Bronchial epithelial cell (primary cell): ENCODE data around the gene DHX35. TPM values are rescaled to one million over a fixed set of nuclear protein-coding genes. Genes with fewer than 3 reads are reported as not detected.

Experiments used
- DNase-seq: peaks from one replicate; pipeline ENCODE4 v3.0.0-alpha.2; 2010; ENCODE audit warnings: low read depth
- FAIRE-seq: peaks from 2 replicates; lab custom pipeline; 2011; peaks lifted over from hg19 to GRCh38; lab: Jason Lieb, UNC
- H3K27me3 ChIP-seq: 2 replicates; pipeline ENCODE4 v1.5.1; 2011; ENCODE audit warnings: low read length; ENCODE audit not compliant: control insufficient read depth, insufficient read depth
- H3K36me3 ChIP-seq: 2 replicates; pipeline ENCODE4 v1.5.1; 2011; ENCODE audit warnings: low read length; ENCODE audit not compliant: control insufficient read depth, insufficient read depth
- H3K4me3 ChIP-seq: 2 replicates; pipeline ENCODE4 v1.5.1; 2011; ENCODE audit warnings: mild to moderate bottlenecking, low read depth, low read length, control low read depth
- total RNA-seq: library from RNA; depleted of rRNA; stranded (reverse); fragments of >200 nt; gene quantifications from 2 replicates; pipeline ENCODE4 v1.2.1, GENCODE V29; 2014
- TF ChIP-seq, protein P1 (sequence below): IDR thresholded peaks from 2 replicates; pipeline ENCODE4 v1.5.1; 2011; ENCODE audit warnings: mild to moderate bottlenecking, moderate library complexity, low read length, control low read depth, inconsistent platforms; ENCODE audit not compliant: insufficient read depth, severe bottlenecking

Gene DHX35
- total RNA-seq, 1 donor from 2014 or later = 8.2 TPM

GRCh38 chr20:38927902-38928578 is 34.1 kb upstream of the DHX35 start:
- H3K4me3 ChIP-seq = no peak overlapping the region
- DNase-seq (peak; percentile 51), FAIRE-seq (no peak)
- TF ChIP-seq, protein P1, sequence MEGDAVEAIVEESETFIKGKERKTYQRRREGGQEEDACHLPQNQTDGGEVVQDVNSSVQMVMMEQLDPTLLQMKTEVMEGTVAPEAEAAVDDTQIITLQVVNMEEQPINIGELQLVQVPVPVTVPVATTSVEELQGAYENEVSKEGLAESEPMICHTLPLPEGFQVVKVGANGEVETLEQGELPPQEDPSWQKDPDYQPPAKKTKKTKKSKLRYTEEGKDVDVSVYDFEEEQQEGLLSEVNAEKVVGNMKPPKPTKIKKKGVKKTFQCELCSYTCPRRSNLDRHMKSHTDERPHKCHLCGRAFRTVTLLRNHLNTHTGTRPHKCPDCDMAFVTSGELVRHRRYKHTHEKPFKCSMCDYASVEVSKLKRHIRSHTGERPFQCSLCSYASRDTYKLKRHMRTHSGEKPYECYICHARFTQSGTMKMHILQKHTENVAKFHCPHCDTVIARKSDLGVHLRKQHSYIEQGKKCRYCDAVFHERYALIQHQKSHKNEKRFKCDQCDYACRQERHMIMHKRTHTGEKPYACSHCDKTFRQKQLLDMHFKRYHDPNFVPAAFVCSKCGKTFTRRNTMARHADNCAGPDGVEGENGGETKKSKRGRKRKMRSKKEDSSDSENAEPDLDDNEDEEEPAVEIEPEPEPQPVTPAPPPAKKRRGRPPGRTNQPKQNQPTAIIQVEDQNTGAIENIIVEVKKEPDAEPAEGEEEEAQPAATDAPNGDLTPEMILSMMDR = no peak
- H3K27me3 ChIP-seq = no peaks in the 10 kb centered on the region
- H3K36me3 ChIP-seq = no peaks in the 10 kb centered on the region

GRCh38 chr20:38930242-38930569 is 31.9 kb upstream of the DHX35 start:
- H3K27me3 ChIP-seq = no peaks in the 10 kb centered on the region
- no peak overlapping the region for H3K4me3 ChIP-seq
- no peak for DNase-seq
- TF ChIP-seq, protein P1 = no peak
- H3K36me3 ChIP-seq = no peaks in the 10 kb centered on the region
- no peak for FAIRE-seq

- no peaks in the 10 kb centered on the region for H3K27me3 ChIP-seq
These were observed 30.2 kb upstream of the DHX35 start for GRCh38 chr20:38931984-38932383.

GRCh38 chr20:38932457-38933120 is 29.6 kb upstream of the DHX35 start:
- Histone ChIP-seq H3K27me3 (no peaks in the 10 kb centered on the region), H3K36me3 (no peaks in the 10 kb centered on the region), H3K4me3 (no peak overlapping the region)
- FAIRE-seq = no peak
- peak; percentile 13 for DNase-seq
- TF ChIP-seq, protein P1 = no peak

More at GRCh38 chr20:38931984-38932383, 30.2 kb upstream of the DHX35 start:
- FAIRE-seq (no peak), DNase-seq (no peak)
- Histone ChIP-seq H3K4me3 (no peak overlapping the region), H3K36me3 (no peaks in the 10 kb centered on the region)
- TF ChIP-seq, protein P1 = no peak

DNA sequence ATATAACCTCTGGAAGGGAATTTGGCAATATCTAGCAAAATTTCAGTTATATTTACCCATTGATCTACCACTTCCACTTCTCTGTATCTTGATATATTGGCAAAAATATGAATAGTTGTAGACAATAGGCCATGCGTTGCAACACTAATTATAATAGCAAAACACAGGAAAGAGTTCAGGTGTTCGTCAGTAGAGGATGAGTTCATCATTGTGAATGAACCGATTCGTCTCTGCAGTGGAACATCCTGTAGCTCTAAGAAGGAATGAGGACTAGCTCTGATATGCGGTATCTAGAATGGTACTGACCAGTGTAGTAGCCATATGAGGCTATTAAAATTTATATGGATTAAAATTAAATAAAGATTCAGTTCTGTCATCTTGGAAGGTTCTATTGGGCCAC is 27.6 kb upstream of the DHX35 start:
- no peak for FAIRE-seq

More for the DNA sequence above, 27.6 kb upstream of the DHX35 start:
- Histone ChIP-seq H3K4me3 (no peak overlapping the region), H3K36me3 (no peaks in the 10 kb centered on the region), H3K27me3 (no peaks in the 10 kb centered on the region)
- DNase-seq = no peak
- TF ChIP-seq, protein P1 = no peak
